Activated naive CD8-positive, alpha-beta T cell (primary cell): ENCODE measurements around the gene CHCHD2.
"Not testable (repeated sequence)": the region's sequence is repeated elsewhere in the genome, so short reads cannot be mapped to it uniquely, and the experiment has no call there.

Experiments
- H3K27ac Mint-ChIP-seq: one replicate; pipeline ENCODE4 v1.8.0; 2021; ENCODE audit warnings: mixed read lengths
- H3K27me3 Mint-ChIP-seq: one replicate; pipeline ENCODE4 v1.8.0; 2021; ENCODE audit warnings: mixed read lengths
- H3K36me3 Mint-ChIP-seq: one replicate; pipeline ENCODE4 v1.8.0; 2021; ENCODE audit warnings: mixed read lengths
- H3K4me1 Mint-ChIP-seq: one replicate; pipeline ENCODE4 v1.8.0; 2021; ENCODE audit warnings: low read depth, mixed read lengths
- H3K4me3 Mint-ChIP-seq: one replicate; pipeline ENCODE4 v1.8.0; 2021; ENCODE audit warnings: mild to moderate bottlenecking, mixed read lengths
- H3K9me3 Mint-ChIP-seq: one replicate; pipeline ENCODE4 v1.8.0; 2021; ENCODE audit warnings: low read depth, mixed read lengths

The CHCHD2 gene

GRCh38 chr7:56106108-56107073 lies at the start of gene CHCHD2:
Gene CHCHD2, minus strand, starts transcription at chr7:56106476. Its CDS starts 63 bp downstream, at chr7:56106413.
- H3K9me3 Mint-ChIP-seq, result peaks cover 6% of the 10 kb centered on the region
- H3K27ac Mint-ChIP-seq, result peak within 1 kb of the TSS; percentile 98
- peaks cover 2% of the 10 kb centered on the region for H3K27me3 Mint-ChIP-seq
- H3K4me3 Mint-ChIP-seq, result peak within 1 kb of the TSS; percentile 96
- peaks cover 45% of the 10 kb centered on the region for H3K4me1 Mint-ChIP-seq
- peaks cover 13% of the 10 kb centered on the region for H3K36me3 Mint-ChIP-seq

DNA sequence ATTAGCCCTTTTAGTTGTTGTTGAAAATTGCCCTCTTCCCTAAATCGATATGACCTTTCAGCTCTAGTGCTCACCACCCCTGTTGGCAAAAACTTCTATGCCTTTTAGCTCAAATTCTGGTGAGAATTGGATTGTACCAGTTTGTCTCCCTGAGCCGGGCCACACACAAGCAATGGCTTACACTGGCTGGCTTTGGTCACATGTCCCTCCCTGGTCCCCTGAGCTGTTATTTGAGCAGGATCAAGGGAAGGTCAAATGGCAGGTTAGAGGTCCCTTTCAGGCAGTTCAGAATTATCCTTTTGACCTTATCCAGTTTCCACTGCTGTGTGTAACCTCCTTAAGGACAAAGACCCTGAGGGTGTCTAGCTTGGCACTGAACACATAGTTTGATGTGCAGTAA lies 24.8 kb upstream of the CHCHD2 start:
- H3K36me3 Mint-ChIP-seq, H3K9me3 Mint-ChIP-seq, H3K27me3 Mint-ChIP-seq, H3K27ac Mint-ChIP-seq, H3K4me1 Mint-ChIP-seq, H3K4me3 Mint-ChIP-seq: not testable (repeated sequence)

DNA sequence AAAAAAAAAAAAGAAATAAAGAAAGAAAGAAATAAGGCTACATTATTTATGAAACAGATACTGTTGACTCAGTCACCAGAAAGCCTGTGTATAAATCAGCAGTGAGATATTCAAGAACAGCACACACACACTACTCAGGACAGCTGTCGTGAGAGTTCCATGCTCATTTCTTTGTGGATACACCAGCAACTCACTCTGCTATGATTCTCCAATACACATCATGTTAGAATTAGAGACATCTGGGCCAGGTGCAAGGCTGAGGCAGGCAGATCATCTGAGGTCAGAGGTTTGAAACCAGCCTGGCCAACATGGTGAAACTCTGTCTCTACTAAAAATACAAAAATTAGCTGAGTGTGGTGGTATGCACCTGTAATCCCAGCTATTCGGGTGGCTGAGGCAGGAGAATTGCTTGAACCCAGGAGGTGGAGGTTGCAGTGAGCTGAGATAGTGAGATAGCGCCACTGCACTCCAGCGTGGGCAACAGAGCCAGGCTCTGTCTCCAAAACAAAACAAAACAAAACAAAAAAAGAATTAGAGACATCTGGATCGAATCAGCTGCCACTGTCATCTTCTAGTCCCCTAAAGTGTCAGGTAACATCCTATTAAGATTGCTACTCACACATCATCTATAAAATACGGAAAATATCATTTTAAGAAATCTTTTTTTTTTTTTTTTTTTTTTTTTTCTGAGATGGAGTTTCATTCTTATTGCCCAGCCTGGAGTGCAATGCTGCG lies 21.1 kb upstream of the CHCHD2 start:
- Mint-ChIP-seq H3K4me3 (no peak overlapping the region), H3K9me3 (no peaks in the 10 kb centered on the region), H3K27me3 (no peaks in the 10 kb centered on the region), H3K27ac (no peak overlapping the region), H3K4me1 (no peaks in the 10 kb centered on the region), H3K36me3 (no peaks in the 10 kb centered on the region)

- no peaks in the 10 kb centered on the region for H3K27me3 Mint-ChIP-seq
- H3K27ac Mint-ChIP-seq, result no peak overlapping the region
- H3K9me3 Mint-ChIP-seq, result no peaks in the 10 kb centered on the region
- H3K4me1 Mint-ChIP-seq, result no peaks in the 10 kb centered on the region
- no peaks in the 10 kb centered on the region for H3K36me3 Mint-ChIP-seq
- H3K4me3 Mint-ChIP-seq, result no peak overlapping the region
Observed at GRCh38 chr7:56125831-56126230, 19.6 kb upstream of the CHCHD2 start.

GRCh38 chr7:56124981-56125380 lies 18.7 kb upstream of the CHCHD2 start:
- no peaks in the 10 kb centered on the region for H3K27me3 Mint-ChIP-seq
- no peaks in the 10 kb centered on the region for H3K36me3 Mint-ChIP-seq
- no peak overlapping the region for H3K4me3 Mint-ChIP-seq
- H3K27ac Mint-ChIP-seq, result no peak overlapping the region
- H3K4me1 Mint-ChIP-seq, result no peaks in the 10 kb centered on the region
- H3K9me3 Mint-ChIP-seq, result no peaks in the 10 kb centered on the region

GRCh38 chr7:56121440-56121839 lies 15.2 kb upstream of the CHCHD2 start:
- no peak overlapping the region for H3K27ac Mint-ChIP-seq
- no peaks in the 10 kb centered on the region for H3K36me3 Mint-ChIP-seq
- no peaks in the 10 kb centered on the region for H3K4me1 Mint-ChIP-seq
- H3K4me3 Mint-ChIP-seq, result no peak overlapping the region
- no peaks in the 10 kb centered on the region for H3K9me3 Mint-ChIP-seq
- H3K27me3 Mint-ChIP-seq, result peaks cover 10% of the 10 kb centered on the region

DNA sequence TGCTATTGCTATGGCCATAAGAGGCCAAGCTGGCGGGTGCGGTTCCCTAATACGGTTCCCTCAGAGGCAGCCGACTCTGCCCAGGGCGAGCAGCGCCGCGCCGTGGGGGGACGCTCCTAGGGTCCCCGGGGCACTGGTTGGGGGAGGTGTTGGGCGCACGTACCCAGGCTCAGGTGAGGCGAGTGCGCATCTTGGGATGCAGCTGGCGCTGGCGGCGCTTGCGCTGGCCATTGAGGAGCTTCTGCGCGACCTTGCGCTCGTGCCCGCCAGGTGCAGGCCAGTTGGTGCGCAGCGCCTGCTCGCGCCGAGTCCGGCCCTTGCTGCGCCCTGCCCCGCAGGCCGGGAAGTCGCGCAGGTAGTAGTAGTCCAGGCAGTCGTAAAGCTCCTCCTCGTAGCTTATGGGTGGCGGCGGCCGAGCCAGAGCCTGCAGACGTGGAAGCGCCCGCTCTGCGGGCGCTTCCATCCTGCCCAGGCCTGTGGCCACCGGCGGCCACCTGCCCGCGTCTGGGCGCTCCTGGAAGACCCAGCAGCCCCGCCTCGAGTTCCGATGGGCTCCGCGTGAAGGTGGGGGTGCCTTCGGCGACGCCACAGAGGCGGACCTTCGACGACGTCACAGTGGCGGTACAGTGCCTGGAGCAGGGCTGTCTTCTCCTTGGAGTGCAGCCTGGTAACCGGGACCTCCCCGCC lies 9.7 kb upstream of the CHCHD2 start, which contains the start of gene NUPR2:
TSS of gene NUPR2 (minus strand) at position 566 of the 687 bp plus-strand sequence. CDS start at position 463, 103 bp downstream.
- no peak within 1 kb of the TSS for H3K27ac Mint-ChIP-seq
- peaks cover 11% of the 10 kb centered on the region for H3K27me3 Mint-ChIP-seq
- H3K9me3 Mint-ChIP-seq, result no peaks in the 10 kb centered on the region
- H3K4me3 Mint-ChIP-seq, result no peak within 1 kb of the TSS
- H3K36me3 Mint-ChIP-seq, result no peaks in the 10 kb centered on the region
- no peaks in the 10 kb centered on the region for H3K4me1 Mint-ChIP-seq

- H3K4me1 Mint-ChIP-seq, result peaks cover 12% of the 10 kb centered on the region
- H3K27ac Mint-ChIP-seq, H3K9me3 Mint-ChIP-seq, H3K27me3 Mint-ChIP-seq, H3K36me3 Mint-ChIP-seq, H3K4me3 Mint-ChIP-seq: not testable (repeated sequence)
Observed at GRCh38 chr7:56112244-56112643, 6.0 kb upstream of the CHCHD2 start.

DNA sequence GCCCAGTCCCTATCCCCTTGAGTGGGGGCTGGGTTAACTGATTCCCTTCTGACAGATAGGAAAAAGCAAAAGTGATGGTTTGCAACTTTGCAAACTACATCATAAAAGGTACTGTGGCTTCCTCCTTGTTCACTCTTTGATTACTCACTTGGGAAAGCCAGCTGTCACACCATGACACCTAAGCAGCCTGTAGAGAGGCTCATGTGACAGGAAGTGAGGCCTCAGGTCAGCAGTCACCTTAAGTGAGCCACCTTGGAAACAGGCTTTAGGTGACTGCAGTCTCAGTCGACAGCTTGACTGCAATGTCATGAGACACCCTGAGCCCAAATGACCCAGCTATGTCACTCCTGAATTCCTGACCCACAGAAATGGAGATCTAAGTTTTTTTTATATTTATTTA lies 4.3 kb upstream of the CHCHD2 start:
- no peak overlapping the region for H3K4me3 Mint-ChIP-seq
- H3K36me3 Mint-ChIP-seq, result peaks cover 9% of the 10 kb centered on the region
- peaks cover 6% of the 10 kb centered on the region for H3K9me3 Mint-ChIP-seq
- peaks cover 26% of the 10 kb centered on the region for H3K4me1 Mint-ChIP-seq
- no peak overlapping the region for H3K27ac Mint-ChIP-seq
- peaks cover 2% of the 10 kb centered on the region for H3K27me3 Mint-ChIP-seq

DNA sequence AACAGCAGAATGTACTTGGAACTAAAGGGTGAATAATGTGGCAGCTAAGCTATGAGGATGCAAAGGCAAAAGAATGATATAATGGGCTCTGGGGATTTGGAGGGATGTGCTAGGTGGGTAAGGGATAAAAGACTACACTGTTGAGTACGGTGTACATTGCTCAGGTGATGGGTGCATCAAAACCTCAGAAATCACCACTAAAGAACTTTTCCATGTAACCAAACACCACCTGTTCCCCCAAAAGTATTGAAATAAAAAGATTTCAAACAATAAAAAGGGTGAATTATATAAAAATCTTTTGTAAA lies 1.6 kb upstream of the CHCHD2 start:
- Mint-ChIP-seq H3K27me3 (peaks cover 2% of the 10 kb centered on the region), H3K27ac (peak overlapping the region; percentile 98), H3K4me1 (peaks cover 41% of the 10 kb centered on the region), H3K4me3 (peak overlapping the region; percentile 96), H3K36me3 (peaks cover 11% of the 10 kb centered on the region), H3K9me3 (peaks cover 6% of the 10 kb centered on the region)

GRCh38 chr7:56105508-56105907 lies 768 bp downstream of the CHCHD2 start:
- peaks cover 15% of the 10 kb centered on the region for H3K36me3 Mint-ChIP-seq

GRCh38 chr7:56104138-56104537 lies 2.1 kb downstream of the CHCHD2 start:
- H3K4me3 Mint-ChIP-seq, result peak overlapping the region; percentile 13
- not testable (repeated sequence) for H3K27me3 Mint-ChIP-seq, H3K27ac Mint-ChIP-seq, H3K9me3 Mint-ChIP-seq
- H3K36me3 Mint-ChIP-seq, result peaks cover 17% of the 10 kb centered on the region
- peaks cover 44% of the 10 kb centered on the region for H3K4me1 Mint-ChIP-seq

More at GRCh38 chr7:56105508-56105907, 768 bp downstream of the CHCHD2 start:
- H3K27me3 Mint-ChIP-seq, result peaks cover 2% of the 10 kb centered on the region
- H3K4me1 Mint-ChIP-seq, result peaks cover 46% of the 10 kb centered on the region
- peak overlapping the region; percentile 96 for H3K4me3 Mint-ChIP-seq
- peaks cover 6% of the 10 kb centered on the region for H3K9me3 Mint-ChIP-seq
- H3K27ac Mint-ChIP-seq, result peak overlapping the region; percentile 98

- peaks cover 15% of the 10 kb centered on the region for H3K4me1 Mint-ChIP-seq
- no peak overlapping the region for H3K27ac Mint-ChIP-seq
- H3K36me3 Mint-ChIP-seq, result peaks cover 11% of the 10 kb centered on the region
- no peak overlapping the region for H3K4me3 Mint-ChIP-seq
- H3K27me3 Mint-ChIP-seq, result no peaks in the 10 kb centered on the region
- no peaks in the 10 kb centered on the region for H3K9me3 Mint-ChIP-seq
Observed at GRCh38 chr7:56099653-56100052, 6.6 kb downstream of the CHCHD2 start.

DNA sequence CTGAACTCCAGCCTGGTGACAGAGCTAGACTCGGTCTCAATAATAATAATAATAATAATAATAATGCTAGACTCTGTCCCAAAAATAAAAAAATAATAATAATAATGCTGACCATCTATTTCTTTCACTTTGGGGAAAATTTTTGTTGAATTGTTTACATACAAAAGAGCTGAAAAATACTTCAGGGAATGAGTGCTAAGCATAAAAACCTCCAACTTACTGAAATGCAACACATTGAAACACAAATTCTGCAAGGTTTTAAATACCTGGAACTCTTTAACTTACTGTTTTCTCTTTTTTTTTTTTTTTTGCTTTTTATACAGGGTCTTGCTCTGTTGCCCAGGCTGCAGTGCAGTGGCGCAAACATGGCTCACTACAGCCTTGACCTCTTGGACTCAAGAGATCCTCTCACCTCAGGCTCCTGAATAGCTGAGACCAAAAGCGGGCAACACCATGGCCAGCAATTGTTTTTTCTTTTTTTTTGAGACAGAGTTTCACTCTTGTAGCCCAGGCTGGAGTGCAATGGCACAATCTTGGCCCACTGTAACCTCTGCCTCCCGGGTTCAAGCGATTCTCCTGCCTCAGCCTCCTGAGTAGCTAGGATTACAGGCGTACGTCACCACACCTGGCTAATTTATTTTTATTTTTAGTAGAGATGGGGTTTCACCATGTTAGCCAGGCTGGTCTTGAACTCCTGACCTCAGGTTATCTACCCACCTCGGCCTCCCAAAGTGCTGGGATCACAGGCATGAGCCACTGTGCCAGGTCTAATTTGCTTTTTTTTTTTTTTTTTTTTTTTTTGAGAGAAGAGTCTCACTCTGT lies 7.9 kb downstream of the CHCHD2 start:
- H3K9me3 Mint-ChIP-seq, H3K27me3 Mint-ChIP-seq, H3K4me3 Mint-ChIP-seq, H3K4me1 Mint-ChIP-seq, H3K36me3 Mint-ChIP-seq, H3K27ac Mint-ChIP-seq: not testable (repeated sequence)
